Neural cell (in vitro differentiated cells): ENCODE results near the gene SCYL1. TPM values are rescaled to one million over a fixed set of nuclear protein-coding genes. Genes with fewer than 3 reads are reported as not detected.

Experiments
- H2AFZ ChIP-seq: fragments of 200-600, 300-800 bp; sonication (generic), shearing (Covaris generic); 2 replicates; pipeline ENCODE4 v1.6.0; 2014; ENCODE audit warnings: low read depth, mild to moderate bottlenecking, antibody characterized with exemption, low read length, moderate library complexity
- H3F3A ChIP-seq: fragments of 200-600 bp; shearing (Covaris generic); 2 replicates; pipeline ENCODE4 v1.6.1; 2016; ENCODE audit warnings: mild to moderate bottlenecking, moderate library complexity, mixed read lengths, antibody characterized with exemption, low read length; ENCODE audit not compliant: insufficient read depth, poor library complexity, severe bottlenecking
- H3K27ac ChIP-seq: fragments of 200-600, 300-800 bp; sonication (generic), shearing (Covaris generic); 2 replicates; pipeline ENCODE4 v1.5.1; 2014; ENCODE audit warnings: mild to moderate bottlenecking, low read length, moderate library complexity
- H3K27me3 ChIP-seq: fragments of 300-800, 200-600 bp; sonication (generic), shearing (Covaris generic); 2 replicates; pipeline ENCODE4 v1.6.0; 2014; ENCODE audit warnings: mild to moderate bottlenecking, low read depth, low read length, moderate library complexity; ENCODE audit not compliant: insufficient read depth
- H3K36me3 ChIP-seq: fragments of 300-800, 200-600 bp; sonication (generic), shearing (Covaris generic); 2 replicates; pipeline ENCODE4 v1.5.1; 2014; ENCODE audit warnings: mild to moderate bottlenecking, antibody characterized with exemption, low read length, moderate library complexity; ENCODE audit not compliant: insufficient read depth
- H3K4me2 ChIP-seq: fragments of 300-800, 200-600 bp; sonication (generic), shearing (Covaris generic); 2 replicates; pipeline ENCODE4 v1.6.0; 2014; ENCODE audit warnings: mild to moderate bottlenecking, low read length
- H3K4me3 ChIP-seq: fragments of 300-800, 200-600 bp; sonication (generic), shearing (Covaris generic); 2 replicates; pipeline ENCODE4 v1.5.1; 2014; ENCODE audit warnings: mild to moderate bottlenecking, low read length, moderate library complexity
- H3K79me2 ChIP-seq: fragments of 200-600 bp; shearing (Covaris generic); replicated peaks from 2 replicates; pipeline ENCODE4 v1.6.0; 2014; ENCODE audit warnings: mild to moderate bottlenecking, low read length, moderate library complexity; ENCODE audit not compliant: insufficient read depth
- H3K9ac ChIP-seq: fragments of 300-800, 200-600 bp; sonication (generic), shearing (Covaris generic); 2 replicates; pipeline ENCODE4 v1.6.1; 2016; ENCODE audit warnings: mild to moderate bottlenecking, low read length, mixed read lengths
- H3K9me2 ChIP-seq: fragments of 200-600 bp; shearing (Covaris generic); 2 replicates; pipeline ENCODE4 v1.6.1; 2016; ENCODE audit warnings: mild to moderate bottlenecking, low read length, mixed read lengths; ENCODE audit not compliant: insufficient read depth
- H3K9me3 ChIP-seq: fragments of 200-600, 300-800 bp; sonication (generic), shearing (Covaris generic); 2 replicates; pipeline ENCODE4 v1.6.1; 2016; ENCODE audit warnings: mild to moderate bottlenecking, mixed run types, low read length, moderate library complexity, mixed read lengths
- H4K20me1 ChIP-seq: fragments of 200-600 bp; shearing (Covaris generic); 2 replicates; pipeline ENCODE4 v1.6.1; 2016; ENCODE audit warnings: mild to moderate bottlenecking, mixed run types; ENCODE audit not compliant: insufficient read depth
- CTCF ChIP-seq: fragments of 450-650 bp; IDR thresholded peaks from 2 replicates; pipeline ENCODE4 v1.5.1; 2014; ENCODE audit warnings: antibody characterized with exemption, mild to moderate bottlenecking, moderate library complexity; ENCODE audit not compliant: poor library complexity, severe bottlenecking
- EP300 ChIP-seq: fragments of 450-650 bp; conservative IDR thresholded peaks from 2 replicates; pipeline ENCODE4 v1.6.1; 2014; ENCODE audit warnings: antibody characterized with exemption, mild to moderate bottlenecking, moderate library complexity; ENCODE audit not compliant: poor library complexity, severe bottlenecking
- EZH2 ChIP-seq: fragments of 200-600, 300-800 bp; shearing (Covaris generic), sonication (generic); IDR thresholded peaks from 2 replicates; pipeline ENCODE4 v1.6.1; 2014; ENCODE audit warnings: antibody characterized with exemption, low read length, borderline replicate concordance, mild to moderate bottlenecking; ENCODE audit not compliant: insufficient read depth, poor library complexity, severe bottlenecking
- MXI1 ChIP-seq: fragments of 450-650 bp; conservative IDR thresholded peaks from 2 replicates; pipeline ENCODE4 v1.6.1; 2014; ENCODE audit warnings: antibody characterized with exemption, mild to moderate bottlenecking; ENCODE audit not compliant: poor library complexity, severe bottlenecking
- POLR2AphosphoS5 ChIP-seq: IDR thresholded peaks from 2 replicates; pipeline ENCODE4 v1.6.1; 2012
- RAD21 ChIP-seq: fragments of 450-650 bp; conservative IDR thresholded peaks from 2 replicates; pipeline ENCODE4 v1.6.1; 2014; ENCODE audit warnings: antibody characterized with exemption, mild to moderate bottlenecking, moderate library complexity
- REST ChIP-seq: IDR thresholded peaks from 2 replicates; pipeline ENCODE4 v1.6.1; 2012; ENCODE audit warnings: borderline replicate concordance
- SMC3 ChIP-seq: fragments of 450-650 bp; conservative IDR thresholded peaks from 2 replicates; pipeline ENCODE4 v1.6.1; 2014; ENCODE audit warnings: antibody characterized with exemption, mild to moderate bottlenecking, moderate library complexity; ENCODE audit not compliant: poor library complexity
- TAF1 ChIP-seq: IDR thresholded peaks from 2 replicates; pipeline ENCODE4 v1.6.1; 2012; ENCODE audit warnings: low read depth
- polyA plus RNA-seq: library from polyadenylated mRNA; depleted of rRNA; stranded (reverse); fragments of >200 nt; gene quantifications from 2 replicates; pipeline ENCODE4 v1.2.3, GENCODE V29; 2014

The SCYL1 gene
- polyA plus RNA-seq, 1 donor from 2014 or later, result 48.3 TPM

- Histone ChIP-seq H3K27ac (peak overlapping the region; percentile 100), H3F3A (peaks cover 14% of the 10 kb centered on the region), H3K4me2 (no peak overlapping the region), H3K27me3 (no peaks in the 10 kb centered on the region), H3K9me2 (no peaks in the 10 kb centered on the region), H3K79me2 (peaks cover 80% of the 10 kb centered on the region), H3K4me3 (no peak overlapping the region), H3K9ac (peak overlapping the region; percentile 78), H4K20me1 (no peaks in the 10 kb centered on the region), H2AFZ (no peak overlapping the region), H3K9me3 (no peaks in the 10 kb centered on the region), H3K36me3 (no peaks in the 10 kb centered on the region)
- TF ChIP-seq EP300, result no peak
Measured at GRCh38 chr11:65485920-65486219, 39.0 kb upstream of the SCYL1 start.

GRCh38 chr11:65486570-65487466 lies 38.1 kb upstream of the SCYL1 start:
- no peaks in the 10 kb centered on the region for H3K9me3 ChIP-seq
- peak overlapping the region; percentile 61 for H3K4me3 ChIP-seq
- H4K20me1 ChIP-seq, result no peaks in the 10 kb centered on the region

GRCh38 chr11:65487467-65488272 lies 37.2 kb upstream of the SCYL1 start:
- H3K27me3 ChIP-seq, result no peaks in the 10 kb centered on the region
- no peak overlapping the region for H2AFZ ChIP-seq
- no peaks in the 10 kb centered on the region for H3K36me3 ChIP-seq
- peak overlapping the region; percentile 100 for H3K27ac ChIP-seq
- H3K4me3 ChIP-seq, result peak overlapping the region; percentile 73
- no peaks in the 10 kb centered on the region for H3K9me2 ChIP-seq
- H4K20me1 ChIP-seq, result no peaks in the 10 kb centered on the region
- peak overlapping the region; percentile 99 for H3K9ac ChIP-seq
- TF ChIP-seq POLR2AphosphoS5 (peak; percentile 97), EZH2 (no peak), REST (peak; percentile 98), EP300 (peak; percentile 96), TAF1 (peak; percentile 93), MXI1 (peak; percentile 87), SMC3 (peak; percentile 66), CTCF (peak; percentile 41), RAD21 (peak; percentile 58)
- peak overlapping the region; percentile 96 for H3K4me2 ChIP-seq
- H3K79me2 ChIP-seq, result peaks cover 86% of the 10 kb centered on the region
- peaks cover 14% of the 10 kb centered on the region for H3F3A ChIP-seq
- H3K9me3 ChIP-seq, result no peaks in the 10 kb centered on the region

More at GRCh38 chr11:65486570-65487466, 38.1 kb upstream of the SCYL1 start:
- Histone ChIP-seq H3F3A (peaks cover 14% of the 10 kb centered on the region), H3K9me2 (no peaks in the 10 kb centered on the region), H3K27ac (peak overlapping the region; percentile 100), H3K27me3 (no peaks in the 10 kb centered on the region), H3K79me2 (peaks cover 85% of the 10 kb centered on the region), H3K9ac (peak overlapping the region; percentile 78), H3K36me3 (no peaks in the 10 kb centered on the region), H3K4me2 (peak overlapping the region; percentile 88), H2AFZ (no peak overlapping the region)
- TF ChIP-seq POLR2AphosphoS5, result no peak
- peak; percentile 41 for TF ChIP-seq TAF1
